KG1 (cell line): Measurements from ENCODE around the gene AIG1.

ENCODE experiments used
- DNase-seq: peaks from one replicate; lab custom pipeline; 2025; lab: John Stamatoyannopoulos, UW

Gene AIG1

GRCh38 chr6:143096403-143096802 lies 35.7 kb downstream of the AIG1 start:
- no peak for DNase-seq

- no peak for DNase-seq
Observed at GRCh38 chr6:143097224-143097795, 36.6 kb downstream of the AIG1 start.

DNA sequence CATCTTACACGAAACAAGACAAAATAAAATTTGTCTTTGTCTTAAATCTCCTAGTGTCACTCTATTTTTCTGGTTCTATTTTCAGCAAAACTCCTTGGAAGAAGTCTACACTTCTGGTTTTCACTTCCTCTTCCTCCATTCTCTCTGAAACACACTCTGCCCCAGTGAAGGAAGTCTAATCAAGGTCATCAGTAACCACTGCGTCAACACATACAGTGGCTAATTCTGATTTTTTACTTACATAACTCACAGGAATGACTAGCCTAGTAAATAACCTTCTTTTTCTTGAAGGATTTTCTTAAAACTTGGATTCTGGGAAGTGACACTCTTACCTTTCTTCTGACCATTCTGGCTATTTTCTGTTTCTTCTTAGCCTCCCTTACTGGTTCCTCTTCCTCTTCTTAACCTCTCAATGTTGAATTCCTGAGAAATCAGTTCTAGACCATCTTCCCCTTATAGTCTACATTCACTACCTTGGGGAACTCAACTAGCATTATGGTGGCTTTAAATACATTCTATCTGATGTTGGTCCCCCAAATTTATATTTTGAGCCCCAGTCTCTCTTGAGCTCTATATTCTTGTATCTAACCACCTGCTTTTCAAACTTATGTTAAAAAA lies 37.5 kb downstream of the AIG1 start:
- DNase-seq = no peak

- DNase-seq = no peak
Observed at GRCh38 chr6:143099647-143100046, 39.0 kb downstream of the AIG1 start.

DNA sequence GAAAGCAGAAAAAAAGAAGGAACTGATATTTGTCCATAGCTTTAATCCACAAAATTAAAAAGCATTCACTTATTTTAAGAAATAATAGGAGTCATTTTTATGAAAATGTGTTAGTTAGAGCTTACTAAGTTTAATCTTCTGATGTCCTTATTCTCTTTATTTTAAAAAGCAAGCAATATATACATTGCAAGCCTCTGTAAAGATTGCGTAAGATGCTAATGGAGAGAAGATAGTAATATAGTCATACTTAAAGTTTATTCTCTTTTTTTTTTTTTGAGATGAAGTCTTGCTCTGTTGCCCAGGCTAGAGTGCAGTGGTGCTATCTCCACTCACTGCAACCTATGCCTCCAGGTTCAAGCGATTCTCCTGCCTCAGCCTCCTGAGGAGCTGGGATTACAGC lies 39.7 kb downstream of the AIG1 start:
- no peak for DNase-seq

DNA sequence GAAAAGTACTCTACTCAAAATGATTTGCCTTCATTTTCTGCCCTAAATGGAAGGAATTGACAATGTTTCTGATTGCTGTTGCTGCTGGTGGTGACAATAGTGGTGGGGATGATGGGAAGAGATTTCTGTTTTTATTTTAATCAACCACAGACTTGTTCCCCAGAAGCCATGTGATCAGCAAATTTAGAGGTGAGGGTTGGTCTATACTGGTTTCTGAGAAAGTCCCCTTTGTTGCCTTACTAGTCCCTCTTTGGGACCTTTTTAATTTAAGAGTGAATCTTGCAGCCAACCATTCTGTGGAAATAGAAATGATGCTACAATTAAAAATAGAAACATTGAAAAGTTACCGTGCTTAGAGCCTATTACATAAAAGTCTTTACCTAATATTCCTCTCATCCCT lies 43.2 kb downstream of the AIG1 start:
- DNase-seq = no peak

DNA sequence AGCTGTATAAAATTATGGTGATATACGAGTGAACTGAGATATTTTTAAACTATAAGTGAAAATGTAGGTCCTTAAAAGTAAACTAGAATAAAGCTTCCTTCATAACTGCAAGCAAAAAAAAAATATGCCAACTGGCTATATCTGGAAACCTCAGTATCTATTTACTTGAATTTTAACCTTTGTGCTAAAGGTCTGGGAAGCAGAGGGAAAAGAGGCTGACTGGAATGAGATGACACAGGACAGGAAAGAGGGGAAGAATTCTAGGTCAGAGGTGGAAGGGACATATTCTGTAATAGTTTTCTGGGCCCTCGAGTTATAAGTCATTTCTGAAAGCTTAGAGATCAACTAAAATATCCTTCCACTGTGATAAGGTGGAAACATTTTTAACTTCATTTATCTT lies 46.8 kb downstream of the AIG1 start:
- no peak for DNase-seq

- no peak for DNase-seq
Observed at GRCh38 chr6:143107911-143108761, 47.4 kb downstream of the AIG1 start.

DNA sequence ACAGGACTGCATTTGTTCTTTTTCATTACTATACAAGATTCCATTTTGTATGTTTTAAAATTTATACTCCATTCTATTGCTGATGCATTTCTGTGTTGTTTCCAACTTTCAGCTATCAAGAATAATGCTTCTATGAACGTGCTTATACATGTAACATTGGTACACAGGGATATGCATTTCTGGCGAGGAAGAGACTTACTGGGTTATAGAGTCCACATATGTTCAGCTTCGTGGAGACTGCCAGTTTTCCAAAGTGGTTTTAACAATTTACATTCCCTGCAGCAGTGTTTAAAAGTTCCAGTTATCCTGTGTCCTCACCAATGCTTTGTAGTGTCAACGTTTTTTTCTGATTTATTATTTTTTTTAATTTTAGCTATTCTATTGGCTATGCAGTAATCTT lies 48.5 kb downstream of the AIG1 start:
- no peak for DNase-seq

- DNase-seq = no peak
Observed at GRCh38 chr6:143110572-143110971, 49.9 kb downstream of the AIG1 start.

- DNase-seq = no peak
Observed at GRCh38 chr6:143110996-143111395, 50.3 kb downstream of the AIG1 start.

DNA sequence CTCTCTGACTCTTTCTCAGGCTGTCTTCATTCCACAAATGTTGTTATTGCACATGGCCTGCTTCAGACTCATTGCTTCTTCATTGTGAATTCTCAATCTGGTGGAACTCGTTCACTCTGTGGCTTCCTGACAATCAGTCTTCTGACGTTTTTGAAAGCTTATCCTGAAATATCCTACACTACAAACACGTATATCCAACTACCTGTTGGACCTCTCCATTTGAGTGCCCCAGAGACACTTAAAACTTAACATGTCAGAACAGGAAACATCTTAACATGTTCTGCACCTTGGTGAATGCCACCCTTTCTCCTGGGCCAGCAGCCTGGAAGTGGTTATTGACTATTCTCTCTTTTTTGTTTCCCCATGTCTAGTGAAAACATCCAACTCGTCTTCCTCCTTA lies 50.8 kb downstream of the AIG1 start:
- no peak for DNase-seq

GRCh38 chr6:143112084-143112768 lies 51.5 kb downstream of the AIG1 start:
- DNase-seq = no peak

GRCh38 chr6:143112837-143113236 lies 52.1 kb downstream of the AIG1 start:
- no peak for DNase-seq

DNA sequence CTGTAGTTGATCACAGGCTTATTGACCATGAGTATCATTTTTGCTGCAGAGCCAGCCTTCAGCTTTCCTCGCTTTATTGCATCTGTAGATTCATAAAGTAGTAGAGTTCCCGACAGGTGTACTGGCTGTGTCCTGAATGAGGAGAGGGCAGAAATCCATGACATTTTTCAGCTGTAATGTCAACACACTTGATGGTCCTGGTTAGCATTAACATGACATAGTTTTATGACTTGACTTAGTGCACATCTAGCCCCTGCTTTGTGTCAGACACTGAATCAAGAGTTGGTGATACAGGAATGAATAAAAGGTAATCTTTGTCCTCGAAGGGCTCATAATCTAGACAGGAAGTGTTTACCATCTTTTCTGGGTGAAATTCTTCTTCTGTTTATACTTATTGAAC lies 55.0 kb downstream of the AIG1 start:
- no peak for DNase-seq

DNA sequence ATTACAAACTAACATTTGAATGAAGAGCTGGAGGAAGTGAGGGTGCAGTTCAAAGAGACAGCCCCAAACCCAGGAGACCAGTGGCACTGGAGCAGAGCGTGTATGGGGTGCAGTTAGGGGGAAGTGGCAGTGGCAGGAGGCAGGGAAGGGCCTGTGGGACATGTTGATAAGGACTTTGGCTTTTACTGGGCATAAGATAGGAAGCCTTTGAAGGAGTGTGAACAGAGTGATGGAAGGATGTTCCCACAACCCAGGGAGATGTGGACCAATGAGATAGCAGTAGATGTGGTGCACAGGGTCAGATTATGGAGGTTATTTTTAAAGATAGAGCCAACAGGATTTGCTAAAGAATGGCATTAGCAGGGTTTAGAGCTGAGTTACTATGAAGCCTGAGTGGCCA lies 56.4 kb downstream of the AIG1 start:
- DNase-seq = no peak

GRCh38 chr6:143119260-143119659 lies 58.6 kb downstream of the AIG1 start:
- DNase-seq = no peak

- DNase-seq = no peak
Observed at GRCh38 chr6:143123081-143123480, 62.4 kb downstream of the AIG1 start.

DNA sequence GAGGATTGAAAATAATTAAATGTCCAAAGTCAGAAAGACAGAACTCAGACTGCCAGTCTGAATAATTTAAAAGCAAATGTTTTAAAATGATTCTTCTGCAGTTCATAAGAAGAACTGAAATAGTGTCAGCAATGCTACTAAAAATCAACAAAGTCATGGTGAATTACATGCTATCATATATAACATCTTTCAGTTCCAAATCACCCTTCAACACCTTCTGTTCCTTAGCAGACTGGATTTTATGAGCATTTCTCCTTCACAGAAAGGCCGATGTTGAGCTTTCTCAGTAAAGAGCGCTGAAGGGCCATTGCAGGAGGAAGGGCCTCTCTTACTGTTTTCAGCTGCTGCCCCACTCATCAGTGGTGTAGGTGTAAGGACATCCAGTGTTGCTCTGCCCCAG lies 63.3 kb downstream of the AIG1 start:
- no peak for DNase-seq

DNA sequence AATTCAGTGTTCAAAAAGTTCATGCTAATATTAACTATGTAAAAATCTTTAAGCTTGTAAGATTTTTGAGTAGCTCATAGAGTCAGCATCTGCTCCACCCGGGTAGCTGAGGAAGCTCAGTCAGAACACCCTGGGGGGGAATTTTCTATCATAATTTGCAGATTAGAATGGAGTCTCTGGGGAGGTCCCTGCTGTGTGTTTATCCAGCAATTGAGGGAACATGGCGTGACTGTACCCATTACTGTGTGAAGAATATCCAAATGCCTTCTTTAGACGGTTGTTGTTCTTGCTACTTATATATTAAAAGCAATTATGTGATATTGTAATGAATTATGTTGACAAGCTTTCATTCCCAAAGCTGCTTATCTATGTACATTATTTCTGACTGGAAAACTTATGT lies 64.8 kb downstream of the AIG1 start:
- DNase-seq = no peak

DNA sequence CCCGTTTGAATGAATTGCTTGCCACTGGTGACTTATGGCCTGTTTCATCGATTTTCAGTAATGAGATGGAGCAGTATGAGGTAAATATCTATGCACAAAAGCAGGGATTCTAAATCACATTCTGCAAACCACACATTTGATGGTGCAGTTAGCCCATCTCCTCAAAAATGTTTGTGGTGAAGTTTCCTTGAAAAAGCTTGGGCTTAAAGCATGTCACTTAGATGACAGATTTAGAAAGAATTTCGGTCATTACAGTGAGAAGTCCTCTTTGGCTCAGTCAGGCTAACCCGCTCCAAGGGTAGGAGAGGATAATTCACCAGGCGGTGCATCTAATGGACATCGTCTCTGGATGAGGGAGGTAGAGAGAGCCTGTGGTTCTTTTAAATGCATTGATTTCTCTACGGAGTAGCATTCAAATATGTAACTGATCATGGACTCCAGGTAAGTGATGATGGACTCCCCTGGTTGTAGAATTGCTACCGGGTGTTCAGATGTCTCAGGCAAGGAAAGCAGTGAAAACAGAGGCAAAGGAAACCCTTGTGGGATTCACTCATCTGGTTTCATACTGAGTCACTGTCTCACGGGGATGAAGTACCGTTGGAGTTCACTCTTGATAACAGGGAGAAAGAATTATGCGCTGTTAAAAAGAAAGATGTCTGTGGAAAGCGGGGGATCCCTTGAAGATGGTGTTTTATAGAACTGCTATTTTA lies 65.3 kb downstream of the AIG1 start:
- no peak for DNase-seq

GRCh38 chr6:143126574-143126941 lies 65.9 kb downstream of the AIG1 start:
- DNase-seq = no peak
